GF-D8 (cell line): ENCODE results near the gene MAGEB17.

ENCODE experiments used
- DNase-seq: peaks from one replicate; lab custom pipeline; 2025; lab: John Stamatoyannopoulos, UW

MAGEB17 gene

GRCh38 chrX:16210061-16210460, 42.8 kb downstream of the MAGEB17 start:
- no peak for DNase-seq

DNA sequence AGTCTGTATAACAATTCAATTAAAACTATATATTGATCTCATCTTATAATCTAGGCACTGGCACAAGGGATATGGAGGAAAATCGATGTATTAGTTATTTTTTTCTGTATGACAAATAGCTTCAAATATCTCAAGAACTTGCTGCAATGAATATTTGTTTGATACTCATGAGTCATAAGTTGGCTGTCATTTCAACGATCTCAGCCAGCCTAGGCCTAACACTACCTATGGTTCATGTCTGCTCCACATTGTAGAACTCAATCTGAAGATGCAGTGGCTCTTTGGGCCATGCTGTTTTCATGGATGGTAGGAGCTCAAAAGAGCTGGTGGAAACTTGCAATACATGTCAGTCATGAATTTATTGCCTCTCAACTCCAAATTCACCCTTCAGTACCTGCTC, 44.7 kb downstream of the MAGEB17 start:
- no peak for DNase-seq

GRCh38 chrX:16212436-16212835, 45.2 kb downstream of the MAGEB17 start:
- no peak for DNase-seq

GRCh38 chrX:16213961-16214360, 46.7 kb downstream of the MAGEB17 start:
- no peak for DNase-seq

GRCh38 chrX:16215660-16216059, 48.4 kb downstream of the MAGEB17 start:
- DNase-seq = no peak
